Activated CD4-positive, alpha-beta memory T cell treated with anti-CD3 and anti-CD28 coated beads, Interleukin-2, amount 10 ng/mL, durations not matched to agents 7 days and 5 days (primary cell): ENCODE measurements around the gene DENND6B. TPM values are rescaled to one million over a fixed set of nuclear protein-coding genes. Genes with fewer than 3 reads are reported as not detected.

Source experiments
- CTCF ChIA-PET: fragments of 350-600 bp; sonication (Branson Sonifier 250); formaldehyde crosslinking; loops from one replicate; lab custom pipeline; 2021; ENCODE audit warnings: antibody characterized with exemption, inconsistent platforms; lab: Charles Lee
- POLR2A ChIA-PET: fragments of 350-600 bp; sonication (Branson Sonifier 250); formaldehyde crosslinking; loops from one replicate; lab custom pipeline; 2021; ENCODE audit warnings: antibody characterized with exemption; lab: Charles Lee
- DNase-seq: peaks from one replicate; pipeline ENCODE4 v3.0.0-alpha.2; 2020
- H3K27ac Mint-ChIP-seq: one replicate; pipeline ENCODE4 v1.8.0; 2021; ENCODE audit warnings: mild to moderate bottlenecking, mixed read lengths
- H3K27me3 Mint-ChIP-seq: one replicate; pipeline ENCODE4 v1.8.0; 2021; ENCODE audit warnings: mixed read lengths
- H3K36me3 Mint-ChIP-seq: one replicate; pipeline ENCODE4 v1.8.0; 2021; ENCODE audit warnings: low read depth, mixed read lengths
- H3K4me1 Mint-ChIP-seq: one replicate; pipeline ENCODE4 v1.8.0; 2021; ENCODE audit warnings: mixed read lengths
- H3K4me3 Mint-ChIP-seq: one replicate; pipeline ENCODE4 v1.8.0; 2021; ENCODE audit warnings: mild to moderate bottlenecking, mixed read lengths
- H3K9me3 Mint-ChIP-seq: one replicate; pipeline ENCODE4 v1.8.0; 2021; ENCODE audit warnings: mixed read lengths
- total RNA-seq, 2 experiments: library from RNA; stranded (reverse); gene quantifications; one replicate each; pipeline ENCODE4 v1.2.3, GENCODE V29; 2021

The DENND6B gene
- total RNA-seq, 2 experiments from 2014 or later = 5.0 to 5.6 TPM

DNA sequence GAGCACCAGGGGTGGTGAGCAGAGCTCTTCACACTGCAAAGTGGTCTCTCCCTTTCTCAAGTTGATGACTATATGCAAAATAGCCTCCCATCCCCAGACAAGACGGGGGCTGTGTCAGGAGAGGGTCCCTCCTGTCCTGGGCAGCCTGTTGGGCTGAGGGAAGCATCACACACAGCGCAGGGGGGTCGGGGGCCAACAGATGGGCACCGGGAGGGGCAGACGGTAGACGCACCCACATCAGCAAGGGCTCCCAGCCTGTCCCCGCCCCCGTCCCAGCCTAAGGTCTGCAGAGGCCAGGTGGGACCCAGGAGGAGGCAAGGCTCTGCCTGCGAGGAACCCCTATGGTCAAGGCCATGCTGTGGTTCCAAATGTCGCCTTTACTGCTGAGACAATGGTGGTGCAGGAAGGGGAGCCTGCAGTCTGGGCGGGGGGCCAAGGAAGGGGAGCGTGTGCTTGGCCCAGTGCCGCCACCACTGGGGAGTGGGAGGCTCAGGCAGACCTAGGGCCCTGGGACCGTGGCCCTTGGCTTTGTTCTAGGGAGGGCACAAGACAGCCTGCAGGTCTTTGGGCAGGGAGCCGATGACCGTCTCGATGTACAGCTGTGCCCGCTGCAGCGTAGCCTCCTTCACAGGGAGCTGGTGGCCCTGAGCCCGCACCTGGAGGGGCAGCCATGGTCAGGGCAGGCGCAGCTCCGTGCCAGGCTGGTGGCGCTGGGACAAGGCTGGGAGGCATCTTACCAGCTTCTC lies 15.0 kb downstream of the DENND6B start:
- POLR2A ChIA-PET = interaction anchor here (0.7 kb wide), 1 partner anchor 15 kb away, joined by 3 read pairs; no protein-coding TSS in a partner anchor
- Mint-ChIP-seq H3K27ac (no peak overlapping the region), H3K9me3 (no peaks in the 10 kb centered on the region), H3K27me3 (peaks cover 3% of the 10 kb centered on the region), H3K4me3 (no peak overlapping the region), H3K36me3 (no peaks in the 10 kb centered on the region), H3K4me1 (peaks cover 25% of the 10 kb centered on the region)
- CTCF ChIA-PET = interaction anchor here (0.6 kb wide), 1 partner anchor 13 kb away, joined by 3 read pairs; no protein-coding TSS in a partner anchor
- no peak for DNase-seq

DNA sequence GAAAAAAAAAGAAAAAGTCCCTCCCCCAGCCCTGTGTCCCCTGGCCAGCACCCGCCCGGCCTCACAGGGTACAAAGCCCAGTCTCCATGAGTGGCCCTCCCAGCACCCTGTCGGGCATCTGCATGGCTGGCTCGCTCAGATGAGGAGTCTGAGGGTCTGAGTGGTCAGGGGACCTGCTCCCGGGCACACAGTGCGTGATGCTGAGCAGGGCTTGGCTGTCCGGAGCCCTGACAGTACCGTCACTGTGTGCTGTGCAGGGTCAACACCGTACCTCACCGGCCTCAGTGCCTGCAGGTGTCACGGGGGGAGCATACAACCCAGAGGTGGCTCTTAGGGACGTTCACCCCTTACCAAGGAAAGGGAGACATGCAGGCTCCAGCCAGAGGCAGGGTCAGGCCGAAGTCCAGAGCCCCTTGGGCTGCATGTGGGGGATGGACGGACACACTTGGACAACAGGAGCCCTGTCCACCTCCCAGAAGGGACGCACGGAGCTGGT lies 15.8 kb downstream of the DENND6B start:
- Mint-ChIP-seq H3K27me3 (peaks cover 7% of the 10 kb centered on the region), H3K27ac (no peak overlapping the region), H3K36me3 (no peaks in the 10 kb centered on the region), H3K4me3 (no peak overlapping the region), H3K4me1 (peaks cover 29% of the 10 kb centered on the region), H3K9me3 (no peaks in the 10 kb centered on the region)
- POLR2A ChIA-PET = no interaction called here
- no peak for DNase-seq
- CTCF ChIA-PET = no interaction called here

DNA sequence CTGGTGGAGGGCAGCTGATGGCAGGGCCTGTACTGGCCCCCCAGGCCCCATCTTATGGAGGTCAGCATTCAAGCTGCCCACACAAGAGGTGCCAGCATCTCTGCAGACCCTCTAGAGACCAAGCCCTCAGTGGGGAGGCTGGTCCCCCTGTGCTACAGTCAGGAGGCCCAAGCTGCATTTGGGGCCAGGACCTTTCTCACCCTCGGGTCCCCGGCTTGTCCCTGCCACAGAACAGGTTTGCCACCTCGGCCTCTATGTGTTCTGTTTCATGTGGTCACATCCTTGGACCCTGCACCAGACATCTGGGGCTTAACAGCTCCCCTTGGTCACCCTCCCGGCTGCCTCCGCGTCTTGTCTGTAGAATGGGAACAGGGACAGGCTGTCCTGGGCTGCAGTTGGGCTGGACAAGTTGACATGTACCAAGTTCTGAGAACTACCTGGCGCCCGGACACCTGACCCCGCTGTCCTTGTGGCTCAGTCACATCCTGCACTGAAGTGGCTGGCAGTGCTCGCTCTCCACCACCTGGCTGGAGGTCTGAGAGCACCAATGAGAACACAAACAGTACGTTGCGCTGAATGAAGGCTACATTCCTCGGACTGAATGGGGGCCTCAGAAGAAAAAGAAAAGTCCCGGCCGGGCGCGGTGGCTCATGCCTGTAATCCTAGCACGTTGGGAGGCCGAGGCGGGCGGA lies 16.6 kb downstream of the DENND6B start:
- no peak for DNase-seq
- Mint-ChIP-seq H3K4me3 (no peak overlapping the region), H3K27me3 (peaks cover 9% of the 10 kb centered on the region), H3K9me3 (no peaks in the 10 kb centered on the region), H3K4me1 (peaks cover 30% of the 10 kb centered on the region), H3K36me3 (no peaks in the 10 kb centered on the region), H3K27ac (no peak overlapping the region)
- CTCF ChIA-PET = interaction anchor here (0.6 kb wide), 1 partner anchor 43 kb away, joined by 3 read pairs; no protein-coding TSS in a partner anchor
- POLR2A ChIA-PET = no interaction called here

DNA sequence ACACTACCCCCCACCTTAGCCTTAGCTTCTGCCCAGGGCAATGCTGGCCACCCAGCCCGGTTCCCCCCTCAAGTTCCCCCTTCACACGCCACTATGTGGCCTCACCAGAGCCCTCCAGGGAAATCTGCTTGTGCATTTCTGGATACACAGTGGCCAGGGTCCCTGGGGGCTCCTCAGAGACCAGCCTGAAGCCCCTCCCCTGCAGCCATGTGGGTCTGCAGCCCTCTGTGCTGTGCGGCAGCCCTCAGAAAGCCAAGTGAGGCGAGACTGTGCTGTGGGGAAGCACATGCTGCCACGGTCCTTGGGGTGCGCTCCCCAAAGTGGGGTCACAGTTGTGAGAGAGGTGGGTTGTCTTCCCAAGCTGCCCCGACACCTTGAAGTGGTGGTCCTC lies 17.2 kb downstream of the DENND6B start:
- H3K4me1 Mint-ChIP-seq = peaks cover 30% of the 10 kb centered on the region
- H3K4me3 Mint-ChIP-seq = no peak overlapping the region
- no peaks in the 10 kb centered on the region for H3K9me3 Mint-ChIP-seq
- H3K36me3 Mint-ChIP-seq = no peaks in the 10 kb centered on the region
- ChIA-PET POLR2A (interaction anchor here (1.4 kb wide), 1 partner anchor 16 kb away, joined by 3 read pairs; no protein-coding TSS in a partner anchor), CTCF (interaction anchor here (0.6 to 1.2 kb wide), 2 partner anchors 42 to 65 kb away, joined by 3 read pairs; partner anchors contain the start of gene TUBGCP6)
- no peak for DNase-seq
- H3K27me3 Mint-ChIP-seq = peaks cover 9% of the 10 kb centered on the region
- no peak overlapping the region for H3K27ac Mint-ChIP-seq

- no peaks in the 10 kb centered on the region for H3K9me3 Mint-ChIP-seq
- H3K4me1 Mint-ChIP-seq = peaks cover 28% of the 10 kb centered on the region
- DNase-seq = no peak
- H3K27ac Mint-ChIP-seq = no peak overlapping the region
- ChIA-PET POLR2A (interaction anchor here (1.4 kb wide), 1 partner anchor 16 kb away, joined by 3 read pairs; no protein-coding TSS in a partner anchor), CTCF (interaction anchor here (0.8 to 1.2 kb wide), 2 partner anchors 19 to 65 kb away, joined by 3 read pairs; partner anchors contain the start of gene TUBGCP6)
- H3K36me3 Mint-ChIP-seq = no peaks in the 10 kb centered on the region
- H3K27me3 Mint-ChIP-seq = peaks cover 9% of the 10 kb centered on the region
- peak overlapping the region; percentile 44 for H3K4me3 Mint-ChIP-seq
Measured at GRCh38 chr22:50308986-50309600, 17.7 kb downstream of the DENND6B start.

- Mint-ChIP-seq H3K27me3 (peaks cover 9% of the 10 kb centered on the region), H3K4me3 (peak overlapping the region; percentile 44), H3K4me1 (peaks cover 24% of the 10 kb centered on the region), H3K36me3 (no peaks in the 10 kb centered on the region), H3K27ac (no peak overlapping the region), H3K9me3 (no peaks in the 10 kb centered on the region)
- POLR2A ChIA-PET = interaction anchor here (1.4 kb wide), 1 partner anchor 15 kb away, joined by 3 read pairs; no protein-coding TSS in a partner anchor
- CTCF ChIA-PET = interaction anchor here (0.8 to 1.2 kb wide), 2 partner anchors 19 to 64 kb away, joined by 3 read pairs; partner anchors contain the start of gene TUBGCP6
- DNase-seq = no peak
Measured at GRCh38 chr22:50308597-50308935, 18.2 kb downstream of the DENND6B start.

- POLR2A ChIA-PET = interaction anchor here (1.1 to 1.4 kb wide), 3 partner anchors 15 to 34 kb away, joined by 3 to 4 read pairs (median 3); no protein-coding TSS in a partner anchor
- no peak overlapping the region for H3K27ac Mint-ChIP-seq
- no peaks in the 10 kb centered on the region for H3K9me3 Mint-ChIP-seq
- no peaks in the 10 kb centered on the region for H3K36me3 Mint-ChIP-seq
- H3K4me3 Mint-ChIP-seq = no peak overlapping the region
- peaks cover 23% of the 10 kb centered on the region for H3K4me1 Mint-ChIP-seq
- no peak for DNase-seq
- peaks cover 9% of the 10 kb centered on the region for H3K27me3 Mint-ChIP-seq
- CTCF ChIA-PET = no interaction called here
Measured at GRCh38 chr22:50307890-50308596, 18.8 kb downstream of the DENND6B start.

DNA sequence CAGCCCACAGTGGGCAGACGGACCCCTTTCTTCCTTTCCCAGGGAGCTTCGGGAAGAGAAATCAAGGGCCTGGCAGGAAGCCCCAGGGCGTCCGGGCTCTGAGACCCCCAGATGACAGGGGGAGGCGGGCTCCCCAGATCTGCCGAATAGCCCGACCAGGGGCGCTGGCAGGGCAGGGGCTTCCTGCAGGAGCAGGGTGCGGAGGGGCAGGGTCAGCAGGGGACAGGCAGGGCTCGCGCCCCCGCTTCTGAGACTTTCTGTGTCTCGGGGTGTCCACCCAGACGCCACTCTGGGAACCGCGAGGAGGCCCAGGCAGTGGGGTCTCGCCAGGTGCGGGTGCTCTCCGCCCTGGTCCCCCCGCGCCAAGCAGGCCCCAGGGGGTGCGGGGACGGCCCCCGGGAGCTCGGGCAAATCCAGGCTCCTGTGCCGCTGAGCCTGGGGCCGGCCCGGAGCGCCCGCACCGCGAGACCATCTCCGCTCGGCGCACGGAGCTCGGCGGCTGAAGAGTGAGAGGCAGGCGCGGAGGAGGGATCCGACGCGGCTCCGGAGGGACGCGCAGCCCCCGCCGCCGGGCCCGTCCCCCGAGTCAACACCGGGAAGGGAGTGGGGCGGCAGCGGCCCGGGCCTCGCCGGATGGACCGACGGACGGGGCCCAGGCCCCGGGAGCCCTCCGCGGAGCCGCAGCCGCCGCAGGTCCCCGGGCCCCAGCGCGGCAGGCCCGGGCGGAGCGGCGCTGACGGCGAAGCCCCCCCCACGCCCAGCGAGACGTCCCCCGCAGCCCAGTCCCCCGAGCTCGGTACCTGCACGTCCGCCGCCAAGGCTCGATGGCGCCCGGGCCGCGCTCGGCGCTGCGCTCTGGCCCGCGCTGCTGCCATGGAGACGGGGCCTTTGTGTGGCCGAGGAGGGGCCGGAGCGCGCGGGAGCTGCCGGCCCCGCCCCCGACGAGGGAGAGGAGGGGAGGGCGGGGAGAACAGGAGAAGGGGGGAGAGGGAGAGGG lies 19.8 kb downstream of the DENND6B start, which contains the start of gene PLXNB2:
Gene PLXNB2, minus strand, starts transcription at position 894 of the 997 bp plus-strand sequence. CDS start 17,062 bp downstream, outside the sequence.
- DNase-seq = peak; percentile 51
- H3K36me3 Mint-ChIP-seq = no peaks in the 10 kb centered on the region
- H3K9me3 Mint-ChIP-seq = no peaks in the 10 kb centered on the region
- H3K4me3 Mint-ChIP-seq = peak within 1 kb of the TSS; percentile 69
- CTCF ChIA-PET = interaction anchor here (0.6 to 1.3 kb wide), 2 partner anchors 17 to 87 kb away, joined by 3 to 4 read pairs; no protein-coding TSS in a partner anchor
- POLR2A ChIA-PET = interaction anchor here (0.8 to 1.4 kb wide), 4 partner anchors 13 to 35 kb away, joined by 3 to 4 read pairs (median 3); no protein-coding TSS in a partner anchor
- peaks cover 9% of the 10 kb centered on the region for H3K27me3 Mint-ChIP-seq
- peaks cover 23% of the 10 kb centered on the region for H3K4me1 Mint-ChIP-seq
- H3K27ac Mint-ChIP-seq = no peak within 1 kb of the TSS

DNA sequence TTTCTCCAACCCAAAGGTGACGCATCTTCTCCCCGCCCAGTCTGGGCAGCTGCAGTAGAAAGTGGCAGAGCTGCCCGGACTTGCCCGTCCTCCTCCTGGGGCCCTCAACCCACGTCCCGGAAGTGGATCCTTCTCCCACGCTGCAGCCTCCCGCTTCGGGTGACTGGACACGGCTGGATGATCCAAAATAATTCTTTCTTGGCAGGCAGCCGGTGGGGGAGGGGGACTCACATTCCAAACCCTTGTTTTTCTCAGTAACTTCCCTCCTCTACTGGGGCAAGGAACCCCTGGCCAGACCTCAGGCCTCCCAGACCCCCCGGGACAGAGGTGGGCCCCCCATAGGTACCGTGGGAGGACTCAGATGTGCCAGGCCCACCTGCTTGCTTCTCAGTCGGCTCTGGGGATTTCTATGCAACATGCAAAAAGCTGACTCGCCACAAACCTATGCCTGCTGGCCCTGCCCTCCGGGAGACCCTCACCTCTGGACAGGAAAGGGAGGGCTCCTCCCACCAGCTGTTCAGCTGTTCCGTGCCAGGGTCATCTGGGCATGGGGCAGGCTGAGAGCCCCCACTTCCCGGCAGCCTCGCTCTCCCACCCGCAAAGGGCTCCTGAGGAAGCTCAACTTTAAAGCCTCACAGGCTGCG lies 20.8 kb downstream of the DENND6B start:
- Mint-ChIP-seq H3K9me3 (no peaks in the 10 kb centered on the region), H3K36me3 (no peaks in the 10 kb centered on the region), H3K27ac (peak overlapping the region; percentile 54), H3K4me1 (peaks cover 23% of the 10 kb centered on the region), H3K4me3 (peak overlapping the region; percentile 69), H3K27me3 (peaks cover 9% of the 10 kb centered on the region)
- CTCF ChIA-PET = interaction anchor here (0.6 to 1.3 kb wide), 2 partner anchors 18 to 88 kb away, joined by 3 to 4 read pairs; no protein-coding TSS in a partner anchor
- POLR2A ChIA-PET = interaction anchor here (0.8 to 1.6 kb wide), 2 partner anchors 12 kb away, joined by 3 to 4 read pairs; no protein-coding TSS in a partner anchor
- DNase-seq = peak; percentile 38

DNA sequence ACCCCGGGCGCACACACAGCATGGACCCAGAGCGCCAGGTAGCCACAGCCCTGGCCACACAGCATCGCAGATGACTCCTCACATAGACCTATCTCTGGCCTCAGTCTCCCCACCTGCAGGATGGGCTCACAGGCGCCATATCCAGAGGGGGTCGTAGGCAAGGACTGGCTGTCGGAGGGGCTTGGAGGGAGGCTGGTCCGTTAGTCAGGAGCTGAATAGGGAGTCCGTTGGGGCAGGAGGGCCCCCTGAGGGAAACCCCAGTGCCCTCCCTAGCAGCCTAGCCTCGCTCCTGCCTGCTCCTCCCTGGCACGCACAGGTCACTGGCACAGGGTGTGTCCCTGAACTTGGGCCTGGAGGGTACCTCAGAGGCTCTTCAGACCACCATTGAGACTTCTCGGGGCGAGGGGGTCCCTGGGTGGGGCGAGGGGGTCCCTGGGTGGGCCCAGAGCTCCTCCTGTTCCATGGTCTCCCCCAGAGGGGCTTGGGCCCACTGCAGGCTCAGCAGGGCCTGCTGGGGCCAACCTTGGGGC lies 21.4 kb downstream of the DENND6B start:
- ChIA-PET CTCF (interaction anchor here (1.3 kb wide), 2 partner anchors 12 to 19 kb away, joined by 3 read pairs; no protein-coding TSS in a partner anchor), POLR2A (interaction anchor here (1.6 kb wide), 1 partner anchor 12 kb away, joined by 4 read pairs; no protein-coding TSS in a partner anchor)
- no peak for DNase-seq
- no peak overlapping the region for H3K27ac Mint-ChIP-seq
- H3K4me1 Mint-ChIP-seq = peaks cover 23% of the 10 kb centered on the region
- no peaks in the 10 kb centered on the region for H3K36me3 Mint-ChIP-seq
- no peaks in the 10 kb centered on the region for H3K9me3 Mint-ChIP-seq
- H3K27me3 Mint-ChIP-seq = peaks cover 9% of the 10 kb centered on the region
- H3K4me3 Mint-ChIP-seq = peak overlapping the region; percentile 69
